Cardiac fibroblast (primary cell): Measurements from ENCODE around the gene SAMD10.
"Not testable (repeated sequence)": the region's sequence is repeated elsewhere in the genome, so short reads cannot be mapped to it uniquely, and the experiment has no call there.

Experiments used
- DNase-seq, 2 donors: peaks; one replicate each; pipeline versions ENCODE4 v3.0.0 to v3.0.0-alpha.2; 2010; ENCODE audit warnings: low read depth in 2 of 2
- H3K4me3 ChIP-seq, 2 donors: replicated peaks in 1 of 2; 1 replicate in 1 of 2; 2 replicates in 1 of 2; pipeline ENCODE4 v1.5.1; 2011; ENCODE audit warnings: low read depth in 2 of 2, low read length in 2 of 2, mild to moderate bottlenecking in 2 of 2, moderate library complexity in 1 of 2
- CTCF ChIP-seq: IDR thresholded peaks from one replicate; pipeline ENCODE4 v1.5.1; 2011; ENCODE audit warnings: low read depth, mild to moderate bottlenecking, low read length, inconsistent platforms

Gene SAMD10

GRCh38 chr20:63978319-63979228, 868 bp downstream of the SAMD10 start:
- no peak for TF ChIP-seq CTCF
- DNase-seq = peak; percentile 32 to 44
- peak overlapping the region; percentile 42 to 51 for H3K4me3 ChIP-seq

GRCh38 chr20:63977739-63978276, 1.6 kb downstream of the SAMD10 start:
- no peak overlapping the region for H3K4me3 ChIP-seq
- TF ChIP-seq CTCF = no peak
- DNase-seq = peak; percentile 69 to 72

GRCh38 chr20:63976980-63977738, 2.3 kb downstream of the SAMD10 start:
- no peak overlapping the region for H3K4me3 ChIP-seq
- no peak for TF ChIP-seq CTCF
- no peak for DNase-seq

GRCh38 chr20:63976511-63976910, 2.9 kb downstream of the SAMD10 start:
- not testable (repeated sequence) for H3K4me3 ChIP-seq, DNase-seq

- DNase-seq = peak in 1 of 2 donors; percentile 19
- no peak for TF ChIP-seq CTCF
- H3K4me3 ChIP-seq = no peak overlapping the region
Measured at GRCh38 chr20:63974402-63975200, 4.8 kb downstream of the SAMD10 start.

GRCh38 chr20:63973636-63974401, 5.6 kb downstream of the SAMD10 start:
- peak; percentile 98 for TF ChIP-seq CTCF
- DNase-seq = peak; percentile 87 to 88
- peak overlapping the region; percentile 44 to 55 for H3K4me3 ChIP-seq
